ELF-1 (cell line): ENCODE data around the gene SQSTM1.

Experiments used
- DNase-seq: peaks from one replicate; pipeline ENCODE4 v3.0.0-alpha.2; 2016; ENCODE audit warnings: low read depth, low spot score

The SQSTM1 gene

DNA sequence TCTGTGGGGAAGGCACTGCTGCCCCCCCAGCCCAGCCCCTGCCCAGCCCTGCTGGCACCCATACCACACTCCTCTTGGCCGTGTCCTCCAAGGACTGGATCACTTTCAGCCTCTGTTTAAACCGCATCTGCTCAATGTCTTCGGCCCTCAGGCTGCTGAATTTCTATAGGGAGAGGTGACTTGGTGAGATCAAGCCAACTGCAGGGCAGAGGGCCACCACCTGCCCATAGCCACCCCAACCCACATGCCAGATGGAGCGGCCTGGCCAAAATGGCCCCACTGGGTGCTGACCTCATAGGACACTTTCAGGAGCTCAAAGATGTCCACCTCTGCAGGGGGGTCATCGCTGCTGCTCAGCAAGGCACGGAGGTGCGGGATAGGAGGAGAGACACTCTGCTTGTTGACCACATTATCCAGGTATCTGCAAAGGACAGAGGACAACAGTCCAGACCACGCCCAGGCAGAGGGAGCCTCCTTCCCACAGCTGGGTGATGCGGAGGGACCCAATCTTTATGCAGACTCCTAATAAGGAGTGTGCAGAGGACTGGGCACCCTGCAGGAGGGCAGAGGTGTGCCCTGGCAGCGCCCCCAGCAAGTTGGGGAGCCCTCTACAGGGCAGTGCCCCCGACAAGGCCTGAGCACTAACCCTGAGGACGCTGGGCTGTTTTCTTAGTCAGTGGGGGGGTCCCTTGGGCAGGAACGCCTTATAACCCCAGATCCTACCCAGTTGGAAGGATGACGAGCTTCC, 52.3 kb downstream of the SQSTM1 start:
- no peak for DNase-seq

DNA sequence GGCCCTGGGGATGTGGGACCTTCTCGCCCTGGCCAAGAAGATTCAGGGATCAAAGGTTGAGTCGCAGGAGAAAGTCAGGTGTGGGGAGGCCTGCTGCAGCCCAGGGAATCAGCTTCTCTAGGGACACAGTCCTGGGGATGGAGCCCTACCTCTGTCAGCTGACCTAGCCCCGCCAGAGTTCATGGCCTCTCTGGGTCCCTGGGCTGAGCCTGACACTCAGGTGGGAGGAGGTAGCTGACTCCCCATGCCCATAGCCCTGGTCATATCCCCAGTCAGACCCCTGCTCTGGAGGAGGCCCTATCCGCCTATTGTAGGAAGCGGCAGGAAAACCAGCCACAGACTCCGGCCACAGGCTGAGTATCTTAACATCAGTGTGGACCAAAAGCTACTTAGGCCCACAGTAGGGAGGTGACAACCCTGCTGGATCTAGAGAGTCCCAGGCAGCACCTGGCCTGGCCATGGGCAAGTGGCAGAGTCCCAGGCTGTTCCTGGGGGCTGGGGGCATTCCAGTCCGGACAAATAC, 52.9 kb downstream of the SQSTM1 start:
- DNase-seq, result no peak

DNA sequence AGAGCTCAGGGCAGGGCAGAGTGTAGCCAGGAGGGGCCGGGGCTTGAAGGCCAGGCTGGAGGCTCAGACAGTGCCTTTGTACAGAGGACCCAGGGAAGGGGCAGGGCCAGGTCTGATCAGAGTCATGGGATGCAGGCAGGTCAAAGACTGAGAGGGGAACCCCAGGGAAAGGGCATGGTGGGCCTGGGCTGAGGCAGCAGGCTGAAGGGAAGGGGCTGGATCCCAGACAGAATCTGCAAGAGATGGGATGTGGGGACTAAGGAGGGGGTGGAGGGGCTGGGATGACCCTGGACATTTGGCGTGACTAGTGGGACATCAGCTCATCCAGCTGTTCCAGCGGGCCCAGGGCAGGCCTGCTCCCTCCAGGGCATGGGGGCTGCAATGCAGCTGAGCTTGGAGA, 53.4 kb downstream of the SQSTM1 start:
- DNase-seq, result no peak

DNA sequence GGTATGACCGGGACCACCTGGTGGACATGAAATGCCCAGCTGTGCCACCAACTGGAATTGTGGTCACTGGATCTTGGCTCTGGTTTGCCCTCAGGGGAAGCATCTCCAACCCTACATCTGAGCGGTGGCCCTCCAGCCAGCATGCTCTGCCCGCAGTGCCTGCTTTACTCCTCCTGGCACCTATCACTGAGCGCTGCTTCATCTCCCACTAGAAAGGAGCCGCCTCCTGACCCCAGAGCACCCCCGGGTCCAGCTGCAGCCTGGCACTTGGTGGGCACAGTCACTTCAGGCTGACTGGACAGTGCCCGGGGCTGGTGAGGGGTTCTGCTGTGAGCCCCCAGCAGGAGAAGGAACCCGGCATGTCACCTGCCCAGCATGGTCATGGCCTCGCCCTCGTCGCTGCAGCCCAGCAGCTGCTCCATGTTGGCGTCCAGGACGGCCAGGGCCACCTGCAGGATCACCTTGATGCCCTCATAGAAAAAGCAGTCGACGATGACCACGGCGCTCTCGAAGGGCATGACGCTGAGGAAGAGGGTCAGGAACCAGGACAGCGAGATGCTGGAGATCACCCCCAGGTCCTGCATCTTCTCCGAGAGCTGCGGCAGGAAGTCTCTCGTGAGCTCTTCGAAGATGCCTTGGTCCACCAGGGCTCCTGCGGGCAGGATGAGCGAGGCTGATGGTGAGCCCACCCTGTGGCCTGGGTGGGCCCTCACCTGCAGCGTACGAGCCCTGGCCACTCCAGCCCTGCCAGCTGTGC, 54.0 kb downstream of the SQSTM1 start:
- no peak for DNase-seq

DNA sequence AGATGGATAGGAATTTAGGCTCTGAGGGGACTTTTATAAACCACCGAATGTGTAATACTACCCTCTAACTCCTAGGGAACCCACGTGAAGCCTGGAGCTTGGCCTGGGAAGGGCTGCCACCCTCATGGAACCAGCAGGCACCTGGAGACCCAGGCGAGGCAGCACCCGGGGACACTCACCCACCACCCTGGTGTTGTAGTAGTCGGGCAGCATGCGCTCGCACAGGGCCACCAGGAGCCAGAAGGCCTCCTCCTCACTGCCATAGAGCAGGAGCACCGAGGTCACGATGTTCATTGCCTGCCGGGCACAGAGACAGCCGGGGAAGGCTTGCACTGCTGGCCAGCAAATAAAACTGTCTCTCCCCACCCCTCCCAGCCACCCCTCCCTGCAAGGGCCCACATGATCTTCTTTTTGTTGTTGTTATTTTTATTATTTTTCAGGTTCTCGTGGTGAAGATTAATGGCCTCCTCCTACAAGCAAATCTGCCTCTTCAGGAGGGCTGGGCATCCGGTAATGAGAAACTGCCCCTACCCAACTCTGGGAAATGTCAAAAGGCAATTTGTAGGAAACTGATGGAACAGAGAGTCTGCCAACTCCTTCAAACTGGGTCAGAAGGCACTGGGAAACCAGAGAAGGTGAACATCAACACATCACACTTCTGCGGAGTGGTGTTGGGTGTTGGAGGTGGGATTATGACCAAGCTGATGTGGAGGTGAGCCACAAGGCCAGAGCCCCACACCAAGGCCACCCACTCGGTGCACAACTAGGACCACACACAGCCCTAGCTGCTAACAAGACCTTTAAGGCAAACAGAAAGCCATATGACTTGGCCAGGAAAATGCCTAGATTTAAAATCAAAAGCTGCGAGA, 55.3 kb downstream of the SQSTM1 start:
- no peak for DNase-seq

DNA sequence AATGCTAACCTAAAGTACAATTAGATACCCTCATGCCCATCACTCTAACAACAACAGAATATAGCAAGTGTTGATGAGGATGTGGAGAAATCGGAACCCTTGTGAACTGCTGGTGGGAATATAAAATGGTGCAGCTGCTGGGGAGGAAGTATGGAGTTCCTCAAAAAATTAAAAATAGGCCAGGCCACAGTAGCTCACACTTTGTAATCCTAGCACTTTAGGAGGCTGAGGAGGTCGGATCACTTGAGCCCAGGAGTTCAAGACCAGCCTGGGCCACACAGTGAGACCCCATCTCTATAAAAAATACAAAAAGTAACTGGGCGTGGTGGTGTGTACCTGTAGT, 55.9 kb downstream of the SQSTM1 start:
- no peak for DNase-seq

DNA sequence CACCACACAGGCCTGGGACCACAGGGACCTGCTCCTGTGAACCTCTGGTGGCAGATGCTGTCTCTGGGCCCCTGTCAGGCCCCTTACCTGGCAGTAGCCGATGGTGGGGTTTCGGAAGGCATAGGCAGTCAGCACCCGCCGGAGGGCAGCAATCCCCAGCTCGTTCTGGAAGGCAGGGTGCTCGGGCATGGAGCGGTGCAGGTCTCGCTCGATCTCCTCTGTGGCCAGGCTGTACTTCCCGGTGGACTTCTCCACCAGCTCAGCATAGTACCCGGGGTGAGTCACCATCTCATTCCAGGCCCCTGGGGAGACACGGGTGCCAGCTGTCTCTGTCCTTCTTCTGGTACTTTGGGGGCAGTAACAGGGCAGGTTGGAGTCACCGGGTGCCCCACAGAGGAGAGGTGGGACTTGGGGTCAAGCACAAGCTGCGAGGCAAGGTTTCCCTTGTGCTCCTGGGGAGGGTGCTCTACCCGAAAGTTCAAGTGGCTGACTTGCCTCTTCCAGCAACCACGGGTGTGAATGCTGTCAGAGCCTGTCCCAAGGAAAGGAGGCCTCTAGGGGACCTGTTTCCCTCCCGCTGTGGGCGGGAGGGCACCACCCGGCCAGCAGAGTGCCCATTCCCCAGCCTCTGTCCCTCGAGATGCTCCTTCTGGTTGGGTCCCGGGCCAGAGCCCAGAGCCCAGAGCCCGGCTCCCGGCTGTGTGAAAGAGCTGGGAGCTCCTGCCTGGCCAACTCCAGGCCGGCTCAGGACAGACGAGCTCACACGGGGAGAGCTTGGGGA, 57.7 kb downstream of the SQSTM1 start:
- DNase-seq, result no peak

DNA sequence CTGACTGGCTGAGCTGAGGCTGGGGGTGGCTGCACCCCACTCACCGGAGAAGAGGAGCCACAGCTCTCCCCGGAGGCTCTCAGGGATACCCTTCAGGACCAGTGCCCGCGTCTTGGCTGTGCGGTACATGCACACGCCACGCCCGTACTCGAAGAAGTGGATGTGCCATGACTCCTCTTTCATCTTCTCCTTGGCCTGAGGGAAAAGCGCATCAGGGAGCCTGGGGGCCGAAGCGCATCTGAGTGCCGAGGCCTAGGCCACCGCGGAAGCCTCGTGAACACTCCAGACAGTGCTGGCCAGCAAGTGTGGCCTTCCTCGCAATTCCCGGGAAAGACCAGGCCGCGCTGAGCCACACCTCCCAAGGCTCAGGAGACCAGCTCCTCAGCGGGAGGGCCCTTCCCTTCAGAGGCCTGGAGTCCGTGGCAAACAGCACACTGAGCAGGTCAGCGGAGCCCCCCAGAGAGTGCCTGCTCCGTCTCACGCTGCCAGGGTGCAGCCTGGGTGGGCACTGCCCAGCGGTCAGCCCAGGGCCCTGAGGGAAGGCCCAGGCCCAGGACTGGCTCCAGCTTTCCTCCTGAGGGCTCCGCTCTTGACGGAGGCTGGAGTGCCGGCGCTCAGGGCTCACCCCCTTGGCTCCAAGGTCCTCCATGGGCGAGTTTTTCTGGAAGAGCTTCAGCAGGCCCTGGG, 58.4 kb downstream of the SQSTM1 start:
- DNase-seq, result no peak

DNA sequence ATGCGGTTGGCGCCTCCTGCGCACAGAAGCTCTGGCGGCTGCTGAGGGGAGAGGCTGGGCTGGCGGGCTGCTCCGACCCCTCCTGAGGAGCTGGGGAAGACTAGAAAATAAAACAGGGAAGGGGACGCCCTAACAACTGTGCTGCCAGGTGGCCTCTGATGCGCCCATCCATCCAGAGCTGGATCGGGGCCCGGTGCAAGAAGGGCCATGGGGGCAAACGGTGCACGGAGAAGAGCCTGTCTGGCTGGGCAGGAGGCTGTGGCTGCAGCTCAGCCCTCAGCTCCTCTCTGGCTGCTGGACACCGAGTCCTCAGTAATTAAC, 58.9 kb downstream of the SQSTM1 start:
- DNase-seq, result no peak

DNA sequence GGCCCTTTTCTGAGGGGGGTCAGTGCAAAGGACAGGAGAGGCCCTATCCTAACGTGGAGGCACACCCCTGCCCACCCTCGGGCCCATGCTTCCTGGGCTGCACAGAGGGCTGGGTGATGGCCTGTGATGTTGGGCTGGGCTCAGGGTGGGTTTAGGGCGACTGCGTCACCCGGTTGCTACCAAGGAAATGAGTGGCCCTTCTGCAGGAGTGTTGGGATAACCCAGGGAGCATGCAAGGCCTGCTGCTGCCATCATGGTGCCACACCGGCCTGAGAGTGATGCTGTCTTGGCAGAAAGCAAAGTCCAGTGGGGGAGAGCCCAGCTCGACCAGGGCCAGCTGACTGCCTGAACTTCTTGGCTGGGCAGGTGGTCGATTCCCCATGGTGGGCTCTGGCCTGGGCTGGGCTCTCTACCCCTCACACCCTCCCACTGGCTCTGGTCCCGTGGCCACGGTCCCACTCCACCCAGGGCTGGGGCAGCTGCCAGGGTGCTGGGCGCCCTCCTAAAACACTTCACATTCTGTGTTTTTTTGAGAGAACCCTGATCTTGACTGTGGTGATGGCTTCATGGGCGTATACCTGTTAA, 59.5 kb downstream of the SQSTM1 start:
- DNase-seq, result no peak

DNA sequence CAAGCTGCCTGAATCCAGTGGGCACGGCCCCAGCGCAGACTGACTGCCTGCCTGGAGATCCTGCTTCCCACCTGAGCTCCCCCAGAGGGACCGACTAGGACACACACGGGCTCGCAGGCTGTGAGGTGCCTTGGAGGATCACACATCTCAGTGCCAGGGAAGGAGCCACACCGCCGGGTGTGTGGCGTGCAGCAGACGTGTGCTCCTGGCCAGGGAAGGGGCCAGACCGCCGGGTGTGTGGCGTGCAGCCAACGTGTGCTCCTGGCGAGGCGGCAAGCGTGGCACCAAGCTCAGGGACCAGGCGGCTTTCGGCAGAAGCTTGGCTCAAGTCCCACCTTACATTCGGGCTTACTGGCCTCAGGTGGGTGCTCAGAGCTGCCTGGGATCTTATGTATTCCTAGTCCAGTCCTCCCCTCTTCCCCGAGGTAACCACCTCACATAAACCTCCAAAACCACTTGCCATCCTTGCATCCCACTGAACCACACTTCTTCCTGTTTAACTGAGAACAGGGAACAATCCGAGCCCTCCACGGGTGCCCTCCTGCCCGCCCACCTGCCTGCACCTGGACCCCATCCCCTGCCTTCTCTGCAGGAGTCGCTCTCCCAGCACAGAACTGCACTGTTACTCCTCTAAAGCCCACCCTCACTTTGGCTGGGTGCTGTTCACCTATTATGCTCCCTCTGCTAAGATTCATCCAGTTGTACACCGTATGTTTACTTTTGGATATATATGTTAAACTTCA, 60.3 kb downstream of the SQSTM1 start:
- DNase-seq, result no peak

DNA sequence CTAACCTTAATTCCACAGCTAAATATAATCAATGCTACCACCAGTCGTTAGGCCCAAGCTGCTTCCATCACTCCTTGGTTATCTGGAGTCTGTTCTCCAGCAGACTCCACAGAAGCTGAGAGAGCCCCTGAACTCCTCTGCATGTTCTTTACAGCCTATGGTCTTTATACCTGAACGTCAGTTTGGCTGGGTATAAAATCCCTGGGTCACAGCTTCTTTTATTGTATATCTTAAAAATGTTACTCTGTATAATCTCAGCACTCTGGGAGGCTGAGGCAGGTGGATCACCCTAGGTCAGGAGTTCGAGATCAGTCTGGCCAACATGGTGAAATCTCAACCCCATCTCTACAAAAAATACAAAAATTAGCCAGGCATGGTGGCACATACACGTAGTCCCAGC, 61.6 kb downstream of the SQSTM1 start:
- no peak for DNase-seq

DNA sequence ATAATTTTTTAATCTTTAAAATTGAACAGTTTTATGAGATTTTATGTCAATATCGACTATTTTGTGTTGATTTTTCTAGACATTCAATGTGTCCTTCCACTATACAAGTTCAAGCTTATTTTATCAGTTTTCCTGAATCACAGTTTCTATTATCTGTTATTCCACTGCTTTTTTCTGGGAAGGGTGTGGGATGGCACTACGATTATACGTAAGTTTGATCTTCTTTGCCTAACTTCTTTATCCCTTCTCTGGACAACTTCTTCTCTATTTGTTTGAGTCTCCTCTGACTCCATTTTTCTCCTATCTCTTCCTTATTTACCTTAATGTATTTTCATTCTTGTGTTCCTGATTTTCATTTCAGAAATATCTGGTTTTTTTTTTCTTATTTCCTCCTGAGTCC, 62.5 kb downstream of the SQSTM1 start:
- DNase-seq, result no peak

DNA sequence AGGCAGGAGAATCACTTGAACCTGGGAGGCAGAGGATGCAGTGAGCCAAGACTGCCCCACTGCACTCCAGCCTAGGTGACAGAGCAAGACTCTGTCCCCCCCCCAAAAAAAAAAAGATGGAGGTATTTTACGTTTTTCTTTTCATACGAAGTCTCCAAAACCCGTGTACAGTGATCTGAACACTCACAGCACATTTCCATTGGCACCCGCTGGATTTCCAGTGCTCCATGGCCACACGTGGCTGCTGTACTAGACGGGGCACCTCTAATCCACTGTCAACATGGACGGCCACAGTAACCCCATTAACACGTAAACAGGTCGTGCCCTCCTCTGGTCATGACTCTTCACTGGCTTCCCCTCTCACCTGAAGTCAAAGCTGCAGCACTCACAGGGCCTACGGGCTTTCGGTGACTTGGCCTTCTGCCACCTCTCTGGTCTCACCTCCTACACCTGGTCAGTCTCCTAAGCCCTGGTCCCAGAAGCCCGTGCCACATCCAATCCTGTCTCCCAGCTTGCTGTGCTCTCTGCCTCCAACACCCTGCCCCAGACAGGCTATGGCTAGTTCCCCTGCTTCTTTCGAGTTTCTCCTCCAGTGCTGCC, 64.9 kb downstream of the SQSTM1 start:
- no peak for DNase-seq

DNA sequence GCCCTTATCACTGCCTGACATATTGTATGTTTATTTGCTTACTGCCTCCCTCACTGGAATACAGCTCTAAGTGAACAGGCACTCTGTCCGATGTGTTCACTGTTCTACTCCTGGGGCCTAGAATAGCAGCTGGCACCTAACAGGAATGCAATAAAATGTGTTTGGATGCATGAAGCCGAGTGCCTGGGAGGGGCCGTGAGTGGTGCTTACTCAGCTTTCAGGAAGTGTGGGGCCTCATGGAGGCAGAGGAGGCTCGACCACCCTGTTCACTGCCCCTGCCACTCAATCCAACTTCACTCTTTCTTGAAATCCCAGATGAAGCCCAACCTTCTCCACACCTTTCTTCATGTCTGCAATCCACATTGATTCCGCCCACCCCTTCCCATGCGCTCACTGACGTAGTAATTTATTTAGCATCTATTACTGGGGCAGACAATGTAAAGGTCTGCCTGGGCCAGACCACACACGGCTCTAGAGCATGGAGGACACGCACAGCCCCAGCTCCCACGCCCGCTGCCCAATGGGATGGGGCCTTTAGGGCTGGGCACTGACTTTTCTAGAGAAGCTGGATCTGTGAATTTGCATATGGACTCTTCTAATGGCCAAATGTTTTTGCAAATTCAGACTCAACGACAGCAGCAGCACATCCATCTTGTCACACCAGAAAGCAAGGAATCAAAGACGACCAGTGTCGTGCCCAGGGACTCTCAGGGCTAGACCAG, 65.6 kb downstream of the SQSTM1 start:
- DNase-seq, result no peak

DNA sequence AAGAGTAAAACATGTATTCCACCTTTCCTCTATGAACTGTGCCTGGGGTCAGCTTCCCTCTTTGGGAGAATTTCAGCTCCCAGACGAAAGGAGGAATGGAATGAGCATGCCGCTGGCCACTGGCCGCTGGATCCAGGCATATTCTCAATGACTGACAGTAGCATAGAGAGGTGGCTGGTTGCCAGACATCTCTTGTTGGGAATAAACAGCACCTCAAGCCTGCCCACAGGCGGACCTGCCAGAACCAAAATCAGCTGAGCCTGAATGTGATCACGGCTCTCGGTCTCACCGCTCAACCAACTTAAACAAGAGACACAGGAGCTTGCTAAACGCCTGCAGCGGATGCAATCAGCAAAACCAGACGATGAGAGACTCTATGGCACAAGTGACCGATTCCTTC, 66.4 kb downstream of the SQSTM1 start:
- DNase-seq, result no peak
